ENCODE measurements around the gene NWD2. TPM values are rescaled to one million over a fixed set of nuclear protein-coding genes. Genes with fewer than 3 reads are reported as not detected.

Gene NWD2
- polyA plus RNA-seq, 1 donor (not counting 4 experiments of a cell fraction or from before 2014, with no cell fraction given), result 0.10 TPM

- no peaks in the 10 kb centered on the region for H3K27me3 ChIP-seq (ENCODE audit: control insufficient read depth, extremely low read depth, insufficient read depth, low read length)
- no peaks in the 10 kb centered on the region for H3K9me1 ChIP-seq (ENCODE audit: control insufficient read depth, extremely low read depth, insufficient read depth, low read length)
- H3K36me3 ChIP-seq (ENCODE audit: control insufficient read depth in 2 of 2, extremely low read depth in 1 of 2, insufficient read depth in 2 of 2, low read length in 2 of 2), result no peaks in the 10 kb centered on the region
- H3K9me3 ChIP-seq (ENCODE audit: control insufficient read depth, low read depth, low read length), result no peaks in the 10 kb centered on the region
- H3K4me2 ChIP-seq (ENCODE audit: control insufficient read depth, extremely low read depth, insufficient read depth, low read depth, low read length), result no peak overlapping the region
- dilution Hi-C loops (cut with MboI; ENCODE audit: extremely low pct_ligation_motif_present, low sequenced_read_pairs), result no loop called here
- H3K4me3 ChIP-seq (ENCODE audit: control insufficient read depth in 2 of 3, extremely low read depth in 1 of 3, insufficient read depth in 2 of 3, low read depth in 1 of 3, low read length in 3 of 3), result no peak overlapping the region
- no peak overlapping the region for H2AFZ ChIP-seq (ENCODE audit: control insufficient read depth, low read length)
- no peak overlapping the region for H3K27ac ChIP-seq (ENCODE audit: control insufficient read depth, insufficient read depth, low read length)
- no peak overlapping the region for H3K9ac ChIP-seq (ENCODE audit: control insufficient read depth, extremely low read depth, insufficient read depth, low read length)
- no peak for FAIRE-seq
- H3K4me1 ChIP-seq (ENCODE audit: control insufficient read depth, extremely low read depth, insufficient read depth, low read length), result no peaks in the 10 kb centered on the region
- no peaks in the 10 kb centered on the region for H4K20me1 ChIP-seq (ENCODE audit: control insufficient read depth, extremely low read depth, insufficient read depth, low read length)
- H3K79me2 ChIP-seq (ENCODE audit: control insufficient read depth, insufficient read depth, low read length), result no peaks in the 10 kb centered on the region
- TF ChIP-seq CTCF (optimal IDR thresholded peaks at IDR 0.05 in 1 of 3, IDR thresholded peaks at IDR 0.05 in 1 of 3, conservative IDR thresholded peaks at IDR 0.05 in 1 of 3; ENCODE audit: extremely low read depth in 1 of 3, insufficient read depth in 2 of 3, low read length in 3 of 3), result no peak
- no peak for TF ChIP-seq EZH2 (IDR thresholded peaks at IDR 0.05; ENCODE audit: low read length)
- no peak for DNase-seq (ENCODE audit: low read depth, low spot score)
Observed at GRCh38 chr4:37423310-37423709, 178.8 kb downstream of the NWD2 start.

- no peaks in the 10 kb centered on the region for H3K79me2 ChIP-seq (ENCODE audit: control insufficient read depth, insufficient read depth, low read length)
- no peaks in the 10 kb centered on the region for H3K9me1 ChIP-seq (ENCODE audit: control insufficient read depth, extremely low read depth, insufficient read depth, low read length)
- no peaks in the 10 kb centered on the region for H3K27me3 ChIP-seq (ENCODE audit: control insufficient read depth, extremely low read depth, insufficient read depth, low read length)
- H2AFZ ChIP-seq (ENCODE audit: control insufficient read depth, low read length), result no peak overlapping the region
- no peak for DNase-seq (ENCODE audit: low read depth, low spot score)
- no peaks in the 10 kb centered on the region for H3K9me3 ChIP-seq (ENCODE audit: control insufficient read depth, low read depth, low read length)
- no peaks in the 10 kb centered on the region for H4K20me1 ChIP-seq (ENCODE audit: control insufficient read depth, extremely low read depth, insufficient read depth, low read length)
- no peak overlapping the region for H3K9ac ChIP-seq (ENCODE audit: control insufficient read depth, extremely low read depth, insufficient read depth, low read length)
- dilution Hi-C loops (cut with MboI; ENCODE audit: extremely low pct_ligation_motif_present, low sequenced_read_pairs), result no loop called here
- FAIRE-seq, result no peak
- TF ChIP-seq EZH2 (IDR thresholded peaks at IDR 0.05; ENCODE audit: low read length) (no peak), CTCF (optimal IDR thresholded peaks at IDR 0.05 in 1 of 3, IDR thresholded peaks at IDR 0.05 in 1 of 3, conservative IDR thresholded peaks at IDR 0.05 in 1 of 3; ENCODE audit: extremely low read depth in 1 of 3, insufficient read depth in 2 of 3, low read length in 3 of 3) (no peak)
- H3K27ac ChIP-seq (ENCODE audit: control insufficient read depth, insufficient read depth, low read length), result no peak overlapping the region
- H3K4me3 ChIP-seq (ENCODE audit: control insufficient read depth in 2 of 3, extremely low read depth in 1 of 3, insufficient read depth in 2 of 3, low read depth in 1 of 3, low read length in 3 of 3), result no peak overlapping the region
- no peak overlapping the region for H3K4me2 ChIP-seq (ENCODE audit: control insufficient read depth, extremely low read depth, insufficient read depth, low read depth, low read length)
- no peaks in the 10 kb centered on the region for H3K36me3 ChIP-seq (ENCODE audit: control insufficient read depth in 2 of 2, extremely low read depth in 1 of 2, insufficient read depth in 2 of 2, low read length in 2 of 2)
- no peaks in the 10 kb centered on the region for H3K4me1 ChIP-seq (ENCODE audit: control insufficient read depth, extremely low read depth, insufficient read depth, low read length)
Observed at GRCh38 chr4:37424753-37425152, 180.2 kb downstream of the NWD2 start.

Measured in keratinocyte (primary cell).